Measurements from ENCODE around the gene GVQW3.

The GVQW3 gene

DNA sequence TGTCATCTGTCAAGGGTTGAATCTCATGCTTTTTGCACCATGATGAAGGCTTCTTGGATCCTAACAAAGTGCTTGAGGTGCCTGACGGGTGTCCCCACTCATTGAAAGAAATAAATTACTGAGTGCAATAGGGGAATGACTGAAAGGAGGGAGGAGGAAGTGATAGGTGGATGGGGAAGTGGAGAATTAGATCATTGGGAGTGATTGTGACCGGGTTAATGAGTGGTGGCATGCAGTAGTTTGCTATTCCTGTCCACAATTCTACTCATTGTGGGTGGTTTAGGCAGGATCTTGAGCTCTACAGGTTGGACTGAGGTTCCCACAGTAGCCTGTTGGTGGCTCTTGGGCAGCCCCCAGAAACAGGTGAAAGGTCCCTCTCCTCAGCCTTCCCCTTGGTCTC lies 44.5 kb upstream of the GVQW3 start:
- ChIA-PET CTCF (interaction anchor here (0.7 kb wide), 2 partner anchors 346 to 759 kb away, joined by 3 read pairs; no protein-coding TSS in a partner anchor), POLR2A (no interaction called here)
- Histone ChIP-seq H3K9me3 (ENCODE audit: control insufficient read depth, insufficient read depth, low read depth, low read length) (no peaks in the 10 kb centered on the region), H3K4me3 (ENCODE audit: low read depth, low read length) (no peak overlapping the region), H3K36me3 (ENCODE audit: control insufficient read depth in 2 of 2, insufficient read depth in 1 of 2, low read length in 2 of 2) (no peaks in the 10 kb centered on the region), H3K27ac (ENCODE audit: extremely low read depth, low read depth, low read length) (no peak overlapping the region), H3K4me1 (ENCODE audit: control insufficient read depth, insufficient read depth, low read length) (no peaks in the 10 kb centered on the region)
- TF ChIP-seq ZNF404 (tag by site-specific recombination; IDR thresholded peaks at IDR 0.05): no peak
- TF ChIP-seq ZNF175 (tag by site-specific recombination; IDR thresholded peaks at IDR 0.05): no peak
- TF ChIP-seq GLIS1 (tag by site-specific recombination; IDR thresholded peaks at IDR 0.05): no peak
- TF ChIP-seq ZNF423 (tag by site-specific recombination; IDR thresholded peaks at IDR 0.05): no peak
- no peak for TF ChIP-seq ZNF169 (tag by site-specific recombination; IDR thresholded peaks at IDR 0.05)
- TF ChIP-seq ZNF202 (tag by site-specific recombination; IDR thresholded peaks at IDR 0.05; ENCODE audit: borderline replicate concordance): no peak
- TF ChIP-seq ZNF155 (tag by site-specific recombination; IDR thresholded peaks at IDR 0.05): no peak
- TF ChIP-seq ZNF416 (tag by site-specific recombination; IDR thresholded peaks at IDR 0.05): no peak

DNA sequence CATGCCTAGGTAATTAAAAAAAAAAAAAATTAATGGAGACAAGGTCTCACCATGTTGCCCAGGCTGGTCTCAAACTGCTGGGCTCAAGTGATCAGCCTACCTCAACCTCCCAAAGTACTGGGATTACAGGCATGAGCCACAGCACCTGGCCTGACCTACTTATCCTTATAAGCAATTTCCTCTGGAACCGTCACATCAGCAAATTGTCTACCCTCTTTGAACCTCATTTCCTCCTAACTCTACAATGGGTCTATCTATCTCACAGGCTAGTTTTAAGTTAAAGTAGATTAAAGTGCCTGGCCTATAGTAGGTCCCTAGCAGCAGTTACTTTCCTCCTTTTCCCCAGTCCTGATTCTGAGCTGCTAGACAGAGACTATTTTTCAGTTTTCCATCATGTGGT lies 43.7 kb upstream of the GVQW3 start:
- ChIA-PET POLR2A (no interaction called here), CTCF (interaction anchor here (0.8 to 1.2 kb wide), 2 partner anchors 10 to 17 kb away, joined by 4 read pairs; no protein-coding TSS in a partner anchor)
- no peak overlapping the region for H3K27ac ChIP-seq (ENCODE audit: extremely low read depth, low read depth, low read length)
- H3K36me3 ChIP-seq (ENCODE audit: control insufficient read depth in 2 of 2, insufficient read depth in 1 of 2, low read length in 2 of 2): no peaks in the 10 kb centered on the region
- H3K4me1 ChIP-seq (ENCODE audit: control insufficient read depth, insufficient read depth, low read length): no peaks in the 10 kb centered on the region
- no peak overlapping the region for H3K4me3 ChIP-seq (ENCODE audit: low read depth, low read length)
- H3K9me3 ChIP-seq (ENCODE audit: control insufficient read depth, insufficient read depth, low read depth, low read length): no peaks in the 10 kb centered on the region
- TF ChIP-seq MEIS1 (CRISPR knock-in tag; IDR thresholded peaks at IDR 0.05; ENCODE audit: borderline replicate concordance): no peak
- no peak for TF ChIP-seq BCL11A (tag by site-specific recombination; IDR thresholded peaks at IDR 0.05; ENCODE audit: low read depth)
- no peak for TF ChIP-seq ZNF146 (tag by site-specific recombination; IDR thresholded peaks at IDR 0.05)
- no peak for TF ChIP-seq ZNF791 (tag by site-specific recombination; IDR thresholded peaks at IDR 0.05)
- no peak for TF ChIP-seq ZNF239 (tag by site-specific recombination; IDR thresholded peaks at IDR 0.05)
- no peak for TF ChIP-seq ZNF138 (tag by site-specific recombination; IDR thresholded peaks at IDR 0.05; ENCODE audit: borderline replicate concordance)
- no peak for TF ChIP-seq ZNF555 (tag by site-specific recombination; conservative IDR thresholded peaks at IDR 0.05)
- TF ChIP-seq TCF7L2 (IDR thresholded peaks at IDR 0.05; ENCODE audit: borderline replicate concordance, low read depth, low read length): no peak
- TF ChIP-seq ZNF433 (tag by site-specific recombination; IDR thresholded peaks at IDR 0.05; ENCODE audit: low read depth): no peak
- no peak for TF ChIP-seq KLF7 (tag by site-specific recombination; IDR thresholded peaks at IDR 0.05; ENCODE audit: borderline replicate concordance)
- TF ChIP-seq, protein P1, sequence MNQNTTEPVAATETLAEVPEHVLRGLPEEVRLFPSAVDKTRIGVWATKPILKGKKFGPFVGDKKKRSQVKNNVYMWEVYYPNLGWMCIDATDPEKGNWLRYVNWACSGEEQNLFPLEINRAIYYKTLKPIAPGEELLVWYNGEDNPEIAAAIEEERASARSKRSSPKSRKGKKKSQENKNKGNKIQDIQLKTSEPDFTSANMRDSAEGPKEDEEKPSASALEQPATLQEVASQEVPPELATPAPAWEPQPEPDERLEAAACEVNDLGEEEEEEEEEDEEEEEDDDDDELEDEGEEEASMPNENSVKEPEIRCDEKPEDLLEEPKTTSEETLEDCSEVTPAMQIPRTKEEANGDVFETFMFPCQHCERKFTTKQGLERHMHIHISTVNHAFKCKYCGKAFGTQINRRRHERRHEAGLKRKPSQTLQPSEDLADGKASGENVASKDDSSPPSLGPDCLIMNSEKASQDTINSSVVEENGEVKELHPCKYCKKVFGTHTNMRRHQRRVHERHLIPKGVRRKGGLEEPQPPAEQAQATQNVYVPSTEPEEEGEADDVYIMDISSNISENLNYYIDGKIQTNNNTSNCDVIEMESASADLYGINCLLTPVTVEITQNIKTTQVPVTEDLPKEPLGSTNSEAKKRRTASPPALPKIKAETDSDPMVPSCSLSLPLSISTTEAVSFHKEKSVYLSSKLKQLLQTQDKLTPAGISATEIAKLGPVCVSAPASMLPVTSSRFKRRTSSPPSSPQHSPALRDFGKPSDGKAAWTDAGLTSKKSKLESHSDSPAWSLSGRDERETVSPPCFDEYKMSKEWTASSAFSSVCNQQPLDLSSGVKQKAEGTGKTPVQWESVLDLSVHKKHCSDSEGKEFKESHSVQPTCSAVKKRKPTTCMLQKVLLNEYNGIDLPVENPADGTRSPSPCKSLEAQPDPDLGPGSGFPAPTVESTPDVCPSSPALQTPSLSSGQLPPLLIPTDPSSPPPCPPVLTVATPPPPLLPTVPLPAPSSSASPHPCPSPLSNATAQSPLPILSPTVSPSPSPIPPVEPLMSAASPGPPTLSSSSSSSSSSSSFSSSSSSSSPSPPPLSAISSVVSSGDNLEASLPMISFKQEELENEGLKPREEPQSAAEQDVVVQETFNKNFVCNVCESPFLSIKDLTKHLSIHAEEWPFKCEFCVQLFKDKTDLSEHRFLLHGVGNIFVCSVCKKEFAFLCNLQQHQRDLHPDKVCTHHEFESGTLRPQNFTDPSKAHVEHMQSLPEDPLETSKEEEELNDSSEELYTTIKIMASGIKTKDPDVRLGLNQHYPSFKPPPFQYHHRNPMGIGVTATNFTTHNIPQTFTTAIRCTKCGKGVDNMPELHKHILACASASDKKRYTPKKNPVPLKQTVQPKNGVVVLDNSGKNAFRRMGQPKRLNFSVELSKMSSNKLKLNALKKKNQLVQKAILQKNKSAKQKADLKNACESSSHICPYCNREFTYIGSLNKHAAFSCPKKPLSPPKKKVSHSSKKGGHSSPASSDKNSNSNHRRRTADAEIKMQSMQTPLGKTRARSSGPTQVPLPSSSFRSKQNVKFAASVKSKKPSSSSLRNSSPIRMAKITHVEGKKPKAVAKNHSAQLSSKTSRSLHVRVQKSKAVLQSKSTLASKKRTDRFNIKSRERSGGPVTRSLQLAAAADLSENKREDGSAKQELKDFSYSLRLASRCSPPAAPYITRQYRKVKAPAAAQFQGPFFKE (tag by site-specific recombination; IDR thresholded peaks at IDR 0.05; ENCODE audit: borderline replicate concordance): no peak
- no peak for TF ChIP-seq WT1 (tag by site-specific recombination; IDR thresholded peaks at IDR 0.05)
- TF ChIP-seq, protein P2, sequence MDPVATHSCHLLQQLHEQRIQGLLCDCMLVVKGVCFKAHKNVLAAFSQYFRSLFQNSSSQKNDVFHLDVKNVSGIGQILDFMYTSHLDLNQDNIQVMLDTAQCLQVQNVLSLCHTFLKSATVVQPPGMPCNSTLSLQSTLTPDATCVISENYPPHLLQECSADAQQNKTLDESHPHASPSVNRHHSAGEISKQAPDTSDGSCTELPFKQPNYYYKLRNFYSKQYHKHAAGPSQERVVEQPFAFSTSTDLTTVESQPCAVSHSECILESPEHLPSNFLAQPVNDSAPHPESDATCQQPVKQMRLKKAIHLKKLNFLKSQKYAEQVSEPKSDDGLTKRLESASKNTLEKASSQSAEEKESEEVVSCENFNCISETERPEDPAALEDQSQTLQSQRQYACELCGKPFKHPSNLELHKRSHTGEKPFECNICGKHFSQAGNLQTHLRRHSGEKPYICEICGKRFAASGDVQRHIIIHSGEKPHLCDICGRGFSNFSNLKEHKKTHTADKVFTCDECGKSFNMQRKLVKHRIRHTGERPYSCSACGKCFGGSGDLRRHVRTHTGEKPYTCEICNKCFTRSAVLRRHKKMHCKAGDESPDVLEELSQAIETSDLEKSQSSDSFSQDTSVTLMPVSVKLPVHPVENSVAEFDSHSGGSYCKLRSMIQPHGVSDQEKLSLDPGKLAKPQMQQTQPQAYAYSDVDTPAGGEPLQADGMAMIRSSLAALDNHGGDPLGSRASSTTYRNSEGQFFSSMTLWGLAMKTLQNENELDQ (tag by site-specific recombination; IDR thresholded peaks at IDR 0.05; ENCODE audit: low read depth): no peak
- TF ChIP-seq ZNF202 (tag by site-specific recombination; IDR thresholded peaks at IDR 0.05; ENCODE audit: borderline replicate concordance): no peak
- no peak for TF ChIP-seq ZNF350 (tag by site-specific recombination; IDR thresholded peaks at IDR 0.05)
- TF ChIP-seq, protein P3, sequence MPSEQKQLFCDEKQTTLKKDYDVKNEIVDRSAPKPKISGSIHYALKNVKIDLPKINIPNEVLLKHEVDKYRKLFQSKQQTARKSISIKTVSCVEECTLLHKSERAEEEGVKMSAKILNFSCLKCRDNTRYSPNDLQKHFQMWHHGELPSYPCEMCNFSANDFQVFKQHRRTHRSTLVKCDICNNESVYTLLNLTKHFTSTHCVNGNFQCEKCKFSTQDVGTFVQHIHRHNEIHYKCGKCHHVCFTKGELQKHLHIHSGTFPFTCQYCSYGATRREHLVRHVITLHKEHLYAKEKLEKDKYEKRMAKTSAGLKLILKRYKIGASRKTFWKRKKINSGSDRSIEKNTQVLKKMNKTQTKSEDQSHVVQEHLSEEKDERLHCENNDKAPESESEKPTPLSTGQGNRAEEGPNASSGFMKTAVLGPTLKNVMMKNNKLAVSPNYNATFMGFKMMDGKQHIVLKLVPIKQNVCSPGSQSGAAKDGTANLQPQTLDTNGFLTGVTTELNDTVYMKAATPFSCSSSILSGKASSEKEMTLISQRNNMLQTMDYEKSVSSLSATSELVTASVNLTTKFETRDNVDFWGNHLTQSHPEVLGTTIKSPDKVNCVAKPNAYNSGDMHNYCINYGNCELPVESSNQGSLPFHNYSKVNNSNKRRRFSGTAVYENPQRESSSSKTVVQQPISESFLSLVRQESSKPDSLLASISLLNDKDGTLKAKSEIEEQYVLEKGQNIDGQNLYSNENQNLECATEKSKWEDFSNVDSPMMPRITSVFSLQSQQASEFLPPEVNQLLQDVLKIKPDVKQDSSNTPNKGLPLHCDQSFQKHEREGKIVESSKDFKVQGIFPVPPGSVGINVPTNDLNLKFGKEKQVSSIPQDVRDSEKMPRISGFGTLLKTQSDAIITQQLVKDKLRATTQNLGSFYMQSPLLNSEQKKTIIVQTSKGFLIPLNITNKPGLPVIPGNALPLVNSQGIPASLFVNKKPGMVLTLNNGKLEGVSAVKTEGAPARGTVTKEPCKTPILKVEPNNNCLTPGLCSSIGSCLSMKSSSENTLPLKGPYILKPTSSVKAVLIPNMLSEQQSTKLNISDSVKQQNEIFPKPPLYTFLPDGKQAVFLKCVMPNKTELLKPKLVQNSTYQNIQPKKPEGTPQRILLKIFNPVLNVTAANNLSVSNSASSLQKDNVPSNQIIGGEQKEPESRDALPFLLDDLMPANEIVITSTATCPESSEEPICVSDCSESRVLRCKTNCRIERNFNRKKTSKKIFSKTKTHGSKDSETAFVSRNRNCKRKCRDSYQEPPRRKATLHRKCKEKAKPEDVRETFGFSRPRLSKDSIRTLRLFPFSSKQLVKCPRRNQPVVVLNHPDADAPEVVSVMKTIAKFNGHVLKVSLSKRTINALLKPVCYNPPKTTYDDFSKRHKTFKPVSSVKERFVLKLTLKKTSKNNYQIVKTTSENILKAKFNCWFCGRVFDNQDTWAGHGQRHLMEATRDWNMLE (tag by site-specific recombination; conservative IDR thresholded peaks at IDR 0.05; ENCODE audit: low read depth): no peak
- no peak for TF ChIP-seq ZNF37A (tag by site-specific recombination; IDR thresholded peaks at IDR 0.05)
